Measurements from ENCODE around the gene TCP1. TPM values are rescaled to one million over a fixed set of nuclear protein-coding genes. Genes with fewer than 3 reads are reported as not detected.

Gene TCP1
- total and polyA plus RNA-seq, 2 donors (not counting 3 experiments of a cell fraction or from before 2014, with no cell fraction given): 168 to 302 TPM

GRCh38 chr6:159754959-159755914 is 34.2 kb downstream of the TCP1 start:
- Histone ChIP-seq H3K36me3 (ENCODE audit: control insufficient read depth in 2 of 2, extremely low read depth in 1 of 2, insufficient read depth in 2 of 2, low read length in 2 of 2) (peaks cover 20 to 25% of the 10 kb centered on the region in 2 experiments), H3K9me3 (replicated peaks; ENCODE audit: control insufficient read depth, insufficient read depth, low read length) (no peaks in the 10 kb centered on the region), H3K4me2 (ENCODE audit: insufficient read depth, low read length) (no peak overlapping the region), H3K79me2 (ENCODE audit: control insufficient read depth, insufficient read depth, low read length) (peaks cover 12% of the 10 kb centered on the region), H3K4me3 (replicated peaks in 1 of 3; ENCODE audit: insufficient read depth in 1 of 3, low read depth in 1 of 3, low read length in 3 of 3) (no peak overlapping the region), H3K27me3 (ENCODE audit: control insufficient read depth in 2 of 2, insufficient read depth in 2 of 2, low read length in 2 of 2) (no peaks in the 10 kb centered on the region), H3K9me1 (replicated peaks; ENCODE audit: control insufficient read depth, extremely low read depth, insufficient read depth, low read length) (no peaks in the 10 kb centered on the region), H4K20me1 (replicated peaks; ENCODE audit: control insufficient read depth, extremely low read depth, insufficient read depth, low read length) (no peaks in the 10 kb centered on the region), H3K9ac (replicated peaks; ENCODE audit: extremely low read depth, insufficient read depth, low read length) (no peak overlapping the region), H3K27ac (ENCODE audit: insufficient read depth, low read depth, low read length) (no peak overlapping the region), H3K4me1 (ENCODE audit: control insufficient read depth, extremely low read depth, insufficient read depth, low read length) (peaks cover under 1% of the 10 kb centered on the region), H2AFZ (ENCODE audit: low read depth, low read length) (no peak overlapping the region)
- POLR2A ChIA-PET: no interaction called here
- CTCF ChIA-PET: interaction anchor here (0.8 to 1.1 kb wide), 2 partner anchors 9 to 12 kb away, joined by 3 read pairs; no protein-coding TSS in a partner anchor
- DNase-seq (ENCODE audit: low read depth, low spot score) (no peak), FAIRE-seq (no peak)
- dilution Hi-C loops (cut with MboI; ENCODE audit: extremely low pct_ligation_motif_present, low sequenced_read_pairs): no loop called here
- BruUV-seq (replicated peaks): TSS peak; percentile 48
- no peak for TF ChIP-seq MAX (IDR thresholded peaks at IDR 0.05; ENCODE audit: insufficient read depth, insufficient read length)
- no peak for TF ChIP-seq POLR2A (IDR thresholded peaks at IDR 0.05; ENCODE audit: low read depth, low read length)
- intact Hi-C loops (cut with micrococcal nuclease): no loop called here

- TF ChIP-seq FOS (IDR thresholded peaks at IDR 0.05; ENCODE audit: borderline replicate concordance, insufficient read depth, low read length) (no peak), MYC (IDR thresholded peaks at IDR 0.05; ENCODE audit: low read depth, low read length) (no peak), CTCF (IDR thresholded peaks at IDR 0.05; ENCODE audit: extremely low read depth in 1 of 2, insufficient read depth in 1 of 2, low read depth in 1 of 2, low read length in 2 of 2) (no peak), JUN (IDR thresholded peaks at IDR 0.05; ENCODE audit: borderline replicate concordance, insufficient read depth, insufficient read length, low read depth) (no peak), EZH2 (IDR thresholded peaks at IDR 0.05; ENCODE audit: borderline replicate concordance, low read depth, low read length, severe bottlenecking) (no peak), GATA2 (IDR thresholded peaks at IDR 0.05; ENCODE audit: insufficient read depth, insufficient read length, low read depth, low read length) (no peak), POLR2A (IDR thresholded peaks at IDR 0.05; ENCODE audit: low read depth, low read length) (no peak)
- intact Hi-C loops (cut with micrococcal nuclease) (no loop called here), dilution Hi-C loops (cut with MboI; ENCODE audit: extremely low pct_ligation_motif_present, low sequenced_read_pairs) (no loop called here)
- no peak overlapping the region for H3K4me2 ChIP-seq (ENCODE audit: insufficient read depth, low read length)
- H3K27me3 ChIP-seq (ENCODE audit: control insufficient read depth in 2 of 2, insufficient read depth in 2 of 2, low read length in 2 of 2): no peaks in the 10 kb centered on the region
- DNase-seq (ENCODE audit: low read depth, low spot score) (no peak), FAIRE-seq (no peak)
- POLR2A ChIA-PET: no interaction called here
- CTCF ChIA-PET: interaction anchor here (0.8 to 1.1 kb wide), 2 partner anchors 8 to 11 kb away, joined by 3 read pairs; no protein-coding TSS in a partner anchor
- peaks cover 20 to 25% of the 10 kb centered on the region in 2 experiments for H3K36me3 ChIP-seq (ENCODE audit: control insufficient read depth in 2 of 2, extremely low read depth in 1 of 2, insufficient read depth in 2 of 2, low read length in 2 of 2)
- no peaks in the 10 kb centered on the region for H3K9me1 ChIP-seq (replicated peaks; ENCODE audit: control insufficient read depth, extremely low read depth, insufficient read depth, low read length)
- no peak overlapping the region for H3K27ac ChIP-seq (ENCODE audit: insufficient read depth, low read depth, low read length)
- H3K79me2 ChIP-seq (ENCODE audit: control insufficient read depth, insufficient read depth, low read length): peaks cover 12% of the 10 kb centered on the region
- no peaks in the 10 kb centered on the region for H4K20me1 ChIP-seq (replicated peaks; ENCODE audit: control insufficient read depth, extremely low read depth, insufficient read depth, low read length)
- H3K9me3 ChIP-seq (replicated peaks; ENCODE audit: control insufficient read depth, insufficient read depth, low read length): no peaks in the 10 kb centered on the region
- H3K4me3 ChIP-seq (replicated peaks in 1 of 3; ENCODE audit: insufficient read depth in 1 of 3, low read depth in 1 of 3, low read length in 3 of 3): no peak overlapping the region
- no peaks in the 10 kb centered on the region for H3K4me1 ChIP-seq (ENCODE audit: control insufficient read depth, extremely low read depth, insufficient read depth, low read length)
- H2AFZ ChIP-seq (ENCODE audit: low read depth, low read length): no peak overlapping the region
- no TSS peak for BruUV-seq (replicated peaks)
- no peak overlapping the region for H3K9ac ChIP-seq (replicated peaks; ENCODE audit: extremely low read depth, insufficient read depth, low read length)
Observed at GRCh38 chr6:159754401-159754800, 35.0 kb downstream of the TCP1 start.
